Measurements from ENCODE around the gene CAMTA2. TPM values are rescaled to one million over a fixed set of nuclear protein-coding genes. Genes with fewer than 3 reads are reported as not detected.
"Not testable (repeated sequence)": the region's sequence is repeated elsewhere in the genome, so short reads cannot be mapped to it uniquely, and the experiment has no call there.

Gene CAMTA2
- total RNA-seq, 1 donor from 2014 or later = 17.7 TPM

- no peak for DNase-seq (ENCODE audit: low spot score)
- no peak for ATAC-seq
These were observed 51.8 kb downstream of the CAMTA2 start for GRCh38 chr17:4935650-4936049.

GRCh38 chr17:4934173-4934979, 53.1 kb downstream of the CAMTA2 start:
- ATAC-seq (peak; percentile 67), DNase-seq (ENCODE audit: low spot score) (no peak)

- no peak for DNase-seq (ENCODE audit: low spot score)
These were observed 53.8 kb downstream of the CAMTA2 start for GRCh38 chr17:4933646-4934045.

GRCh38 chr17:4932756-4933155, 54.7 kb downstream of the CAMTA2 start:
- DNase-seq (ENCODE audit: low spot score) = no peak
- no peak for ATAC-seq

More at GRCh38 chr17:4933646-4934045, 53.8 kb downstream of the CAMTA2 start:
- ATAC-seq = no peak

GRCh38 chr17:4931963-4932362, 55.5 kb downstream of the CAMTA2 start, which contains the start of gene GP1BA:
TSS of gene GP1BA (plus strand) at chr17:4932277. CDS start at chr17:4932605, 328 bp downstream.
- ATAC-seq (no peak), DNase-seq (ENCODE audit: low spot score) (no peak)

- no peak for DNase-seq (ENCODE audit: low spot score)
- no peak for ATAC-seq
These were observed 58.6 kb downstream of the CAMTA2 start for GRCh38 chr17:4928881-4929280.

- not testable (repeated sequence) for ATAC-seq; DNase-seq (ENCODE audit: low spot score)
These were observed 60.7 kb downstream of the CAMTA2 start for GRCh38 chr17:4926577-4927335.

- DNase-seq (ENCODE audit: low spot score) (no peak), ATAC-seq (no peak)
These were observed 66.2 kb downstream of the CAMTA2 start for GRCh38 chr17:4921320-4921719.

GRCh38 chr17:4920351-4921048, 67.0 kb downstream of the CAMTA2 start:
- DNase-seq (ENCODE audit: low spot score) (peak; percentile 85), ATAC-seq (peak; percentile 89)

GRCh38 chr17:4919511-4920047, 67.9 kb downstream of the CAMTA2 start:
- DNase-seq (ENCODE audit: low spot score) (no peak), ATAC-seq (peak; percentile 35)

Other genes starting within 250 kb of the CAMTA2 start
- 0.63 TPM for gene ZMYND15, start 247.8 kb downstream of the CAMTA2 start, total RNA-seq
- 14.5 TPM for gene CXCL16, start 247.7 kb downstream of the CAMTA2 start, total RNA-seq
- gene TM4SF5, start 215.8 kb downstream of the CAMTA2 start, total RNA-seq = 79.0 TPM
- 8.2 TPM for gene VMO1, start 201.3 kb downstream of the CAMTA2 start, total RNA-seq
- gene GLTPD2, start 198.7 kb downstream of the CAMTA2 start, total RNA-seq = 28.0 TPM
- gene PSMB6, start 191.5 kb downstream of the CAMTA2 start, total RNA-seq = 79.1 TPM
- gene PLD2, start 180.5 kb downstream of the CAMTA2 start, total RNA-seq = 8.5 TPM
- gene MINK1, start 154.3 kb downstream of the CAMTA2 start, total RNA-seq = 34.1 TPM
- gene C17orf107, start 88.1 kb downstream of the CAMTA2 start, total RNA-seq = 4.1 TPM
- 3.1 TPM for gene CHRNE, start 84.6 kb downstream of the CAMTA2 start, total RNA-seq
- gene GP1BA, start 55.4 kb downstream of the CAMTA2 start, total RNA-seq = not detected
- 44.7 TPM for gene SLC25A11, start 47.6 kb downstream of the CAMTA2 start, total RNA-seq
- gene RNF167, start 47.4 kb downstream of the CAMTA2 start, total RNA-seq = 78.9 TPM
- gene PFN1, start 39.1 kb downstream of the CAMTA2 start, total RNA-seq = 254 TPM
- gene ENO3, start 36.6 kb downstream of the CAMTA2 start, total RNA-seq = 52.7 TPM
- 20.3 TPM for gene SPAG7, start 19.9 kb downstream of the CAMTA2 start, total RNA-seq
- gene INCA1, start 9.8 kb upstream of the CAMTA2 start, total RNA-seq = 0.88 TPM
- gene KIF1C, start 10.3 kb upstream of the CAMTA2 start, total RNA-seq = 126 TPM
- 0.08 TPM for gene SLC52A1, start 47.8 kb upstream of the CAMTA2 start, total RNA-seq
- 0.83 TPM for gene ZFP3, start 90.8 kb upstream of the CAMTA2 start, total RNA-seq
- gene ZNF232, start 124.2 kb upstream of the CAMTA2 start, total RNA-seq = 5.3 TPM
- 0.08 TPM for gene USP6, start 128.4 kb upstream of the CAMTA2 start, total RNA-seq
- gene ZNF594, start 204.2 kb upstream of the CAMTA2 start, total RNA-seq = 2.3 TPM
- gene SCIMP, start 247.2 kb upstream of the CAMTA2 start, total RNA-seq = 2.3 TPM

Measured in left lobe of liver (tissue), 2 donors.